Tibial artery (tissue), 4 donors: ENCODE measurements around the gene YPEL1.

Experiments used
- DNase-seq, 2 donors: peaks; one replicate each; pipeline ENCODE4 v3.0.0-alpha.2; 2019
- H3K27ac ChIP-seq, 2 donors: fragments of 200-600 bp; sonication (generic) in 1 of 2; 1 replicate in 1 of 2; 2 replicates in 1 of 2; pipeline ENCODE4 v1.5.1; 2018 to 2019; ENCODE audit warnings: mild to moderate bottlenecking in 1 of 2
- H3K27me3 ChIP-seq, 2 donors: fragments of 200-600 bp; sonication (generic) in 1 of 2; one replicate each; pipeline versions ENCODE4 v1.5.1 to v1.6.0; 2016 to 2019
- H3K36me3 ChIP-seq, 3 donors: fragments of 200-600 bp; sonication (generic) in 2 of 3; one replicate each; pipeline ENCODE4 v1.5.1; 2016 to 2019; ENCODE audit warnings: mild to moderate bottlenecking in 2 of 3
- H3K4me1 ChIP-seq, 4 donors: fragments of 200-600 bp; sonication (generic) in 2 of 4; 1 replicate in 3 of 4; 2 replicates in 1 of 4; pipeline ENCODE4 v1.5.1; 2016 to 2019
- H3K4me3 ChIP-seq, 2 donors: fragments of 200-600 bp; sonication (generic) in 1 of 2; 1 replicate in 1 of 2; 2 replicates in 1 of 2; pipeline ENCODE4 v1.5.1; 2018 to 2019; ENCODE audit warnings: mild to moderate bottlenecking in 2 of 2
- H3K9me3 ChIP-seq, 3 donors: fragments of 200-600 bp; sonication (generic) in 1 of 3; one replicate each; pipeline ENCODE4 v1.5.1; 2016 to 2019
- CTCF ChIP-seq, 2 experiments: fragments of 200-600 bp in 1 of 2; fragments of 450-650 bp in 1 of 2; IDR thresholded peaks; one replicate each; pipeline ENCODE4 v1.5.1; 2017 to 2019; ENCODE audit warnings: antibody characterized with exemption in 2 of 2, mild to moderate bottlenecking in 1 of 2, moderate library complexity in 1 of 2
- intact Hi-C: fragments of 100-400 bp; cut with DNase I; formaldehyde crosslinking; loops from one replicate; pipeline ENCODE4 v1.15.0; 2023; ENCODE audit warnings: low total_unique reads

YPEL1 gene

GRCh38 chr22:21758091-21758864 is 22.7 kb upstream of the YPEL1 start:
- no peak overlapping the region for H3K27ac ChIP-seq
- no peaks in the 10 kb centered on the region for H3K27me3 ChIP-seq
- peaks cover 13 to 65% (median 32%) of the 10 kb centered on the region in 3 donors for H3K36me3 ChIP-seq
- TF ChIP-seq CTCF (IDR thresholded peaks at IDR 0.05), result no peak
- peaks cover 0 to 19% (median 14%) of the 10 kb centered on the region in 4 donors for H3K4me1 ChIP-seq
- no peaks in the 10 kb centered on the region for H3K9me3 ChIP-seq
- no peak overlapping the region for H3K4me3 ChIP-seq
- DNase-seq, result no peak
- intact Hi-C loops, result no loop called here

- H3K27ac ChIP-seq, result peak overlapping the region in 1 of 2 donors; percentile 50
- peaks cover 0 to 41% (median 11%) of the 10 kb centered on the region in 3 donors for H3K36me3 ChIP-seq
- no peaks in the 10 kb centered on the region for H3K9me3 ChIP-seq
- DNase-seq, result no peak
- H3K27me3 ChIP-seq, result no peaks in the 10 kb centered on the region
- intact Hi-C loops, result no loop called here
- TF ChIP-seq CTCF (IDR thresholded peaks at IDR 0.05), result no peak
- no peak overlapping the region for H3K4me3 ChIP-seq
- H3K4me1 ChIP-seq, result peaks cover 0 to 19% (median 14%) of the 10 kb centered on the region in 4 donors
Observed at GRCh38 chr22:21755851-21756284, 20.3 kb upstream of the YPEL1 start.

GRCh38 chr22:21754523-21754922 is 18.9 kb upstream of the YPEL1 start:
- H3K4me1 ChIP-seq, result peaks cover 0 to 19% (median 14%) of the 10 kb centered on the region in 4 donors

GRCh38 chr22:21753374-21754111 is 17.9 kb upstream of the YPEL1 start:
- TF ChIP-seq CTCF (IDR thresholded peaks at IDR 0.05), result no peak
- intact Hi-C loops, result no loop called here
- no peak overlapping the region for H3K4me3 ChIP-seq
- H3K4me1 ChIP-seq, result peaks cover 0 to 19% (median 14%) of the 10 kb centered on the region in 4 donors
- H3K27ac ChIP-seq, result no peak overlapping the region
- H3K27me3 ChIP-seq, result no peaks in the 10 kb centered on the region
- DNase-seq, result no peak
- peaks cover 0 to 22% (median 5%) of the 10 kb centered on the region in 3 donors for H3K36me3 ChIP-seq
- no peaks in the 10 kb centered on the region for H3K9me3 ChIP-seq

More at GRCh38 chr22:21754523-21754922, 18.9 kb upstream of the YPEL1 start:
- no peaks in the 10 kb centered on the region for H3K27me3 ChIP-seq
- peak overlapping the region in 1 of 2 donors; percentile 50 for H3K27ac ChIP-seq
- peak in 1 of 2 donors; percentile 36 for DNase-seq
- no peaks in the 10 kb centered on the region for H3K9me3 ChIP-seq
- peaks cover 0 to 31% (median 11%) of the 10 kb centered on the region in 3 donors for H3K36me3 ChIP-seq
- intact Hi-C loops, result no loop called here
- TF ChIP-seq CTCF (IDR thresholded peaks at IDR 0.05), result no peak
- peak overlapping the region in 1 of 2 donors; percentile 3 for H3K4me3 ChIP-seq

GRCh38 chr22:21752276-21752675 is 16.7 kb upstream of the YPEL1 start:
- Histone ChIP-seq H3K27ac (no peak overlapping the region), H3K27me3 (no peaks in the 10 kb centered on the region), H3K4me1 (peaks cover 0 to 19% (median 14%) of the 10 kb centered on the region in 4 donors), H3K36me3 (peaks cover 0 to 9% (median 0%) of the 10 kb centered on the region in 3 donors), H3K9me3 (no peaks in the 10 kb centered on the region), H3K4me3 (no peak overlapping the region)
- intact Hi-C loops, result no loop called here
- no peak for DNase-seq
- no peak for TF ChIP-seq CTCF (IDR thresholded peaks at IDR 0.05)
